HG03565 (cell line): ENCODE measurements around the gene INPP5J.
"Not testable (repeated sequence)": the region's sequence is repeated elsewhere in the genome, so short reads cannot be mapped to it uniquely, and the experiment has no call there.

ENCODE experiments used
- ATAC-seq: cut with Tn5 transposase; IDR thresholded peaks from one replicate; pipeline ENCODE4 v1.9.1; 2021; ENCODE audit warnings: mild to moderate bottlenecking, moderate library complexity; ENCODE audit not compliant: unreplicated experiment

Gene INPP5J

GRCh38 chr22:31087744-31088215, 35.0 kb upstream of the INPP5J start:
- no peak for ATAC-seq

- ATAC-seq = no peak
These were observed 34.4 kb upstream of the INPP5J start for GRCh38 chr22:31088233-31088986.

- ATAC-seq = no peak
These were observed 33.3 kb upstream of the INPP5J start for GRCh38 chr22:31089160-31090100.

GRCh38 chr22:31090217-31091085, 32.3 kb upstream of the INPP5J start:
- ATAC-seq = no peak

- no peak for ATAC-seq
These were observed 31.4 kb upstream of the INPP5J start for GRCh38 chr22:31091106-31091975.

- no peak for ATAC-seq
These were observed 30.6 kb upstream of the INPP5J start for GRCh38 chr22:31092161-31092560.

- ATAC-seq = no peak
These were observed 29.5 kb upstream of the INPP5J start for GRCh38 chr22:31093086-31093850.

GRCh38 chr22:31094021-31094551, 28.7 kb upstream of the INPP5J start:
- no peak for ATAC-seq

- no peak for ATAC-seq
These were observed 28.0 kb upstream of the INPP5J start for GRCh38 chr22:31094741-31095140.

GRCh38 chr22:31095637-31096249, 27.0 kb upstream of the INPP5J start:
- no peak for ATAC-seq

GRCh38 chr22:31096657-31097279, 26.0 kb upstream of the INPP5J start:
- no peak for ATAC-seq

GRCh38 chr22:31097539-31097938, 25.2 kb upstream of the INPP5J start:
- ATAC-seq = not testable (repeated sequence)

- no peak for ATAC-seq
These were observed 24.7 kb upstream of the INPP5J start for GRCh38 chr22:31097941-31098631.

GRCh38 chr22:31098632-31099110, 24.1 kb upstream of the INPP5J start:
- ATAC-seq = no peak

- ATAC-seq = no peak
These were observed 23.4 kb upstream of the INPP5J start for GRCh38 chr22:31099386-31099785.

GRCh38 chr22:31099841-31100761, 22.7 kb upstream of the INPP5J start:
- no peak for ATAC-seq
